ENCODE measurements around the gene STAM.

DNA sequence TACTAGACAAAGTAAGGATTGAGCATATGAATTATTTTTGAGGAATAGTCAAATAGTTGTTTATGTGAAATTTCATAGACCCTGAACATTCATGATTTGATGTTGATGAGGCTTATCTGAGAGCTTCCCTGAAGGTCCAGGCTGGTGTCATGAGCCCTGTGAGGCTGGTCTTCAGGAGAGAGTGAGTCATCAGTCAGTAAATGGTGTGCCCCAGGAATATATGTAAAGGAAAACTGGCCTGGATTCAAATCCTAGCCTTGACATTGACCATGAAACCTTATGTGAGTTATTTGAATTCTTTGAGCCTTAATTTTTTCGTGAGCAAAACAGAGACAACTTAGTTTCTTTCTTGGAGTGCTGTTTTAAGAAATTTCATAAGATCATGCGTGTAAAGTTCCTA, 114.2 kb downstream of the STAM start:
- TF ChIP-seq, protein P1, sequence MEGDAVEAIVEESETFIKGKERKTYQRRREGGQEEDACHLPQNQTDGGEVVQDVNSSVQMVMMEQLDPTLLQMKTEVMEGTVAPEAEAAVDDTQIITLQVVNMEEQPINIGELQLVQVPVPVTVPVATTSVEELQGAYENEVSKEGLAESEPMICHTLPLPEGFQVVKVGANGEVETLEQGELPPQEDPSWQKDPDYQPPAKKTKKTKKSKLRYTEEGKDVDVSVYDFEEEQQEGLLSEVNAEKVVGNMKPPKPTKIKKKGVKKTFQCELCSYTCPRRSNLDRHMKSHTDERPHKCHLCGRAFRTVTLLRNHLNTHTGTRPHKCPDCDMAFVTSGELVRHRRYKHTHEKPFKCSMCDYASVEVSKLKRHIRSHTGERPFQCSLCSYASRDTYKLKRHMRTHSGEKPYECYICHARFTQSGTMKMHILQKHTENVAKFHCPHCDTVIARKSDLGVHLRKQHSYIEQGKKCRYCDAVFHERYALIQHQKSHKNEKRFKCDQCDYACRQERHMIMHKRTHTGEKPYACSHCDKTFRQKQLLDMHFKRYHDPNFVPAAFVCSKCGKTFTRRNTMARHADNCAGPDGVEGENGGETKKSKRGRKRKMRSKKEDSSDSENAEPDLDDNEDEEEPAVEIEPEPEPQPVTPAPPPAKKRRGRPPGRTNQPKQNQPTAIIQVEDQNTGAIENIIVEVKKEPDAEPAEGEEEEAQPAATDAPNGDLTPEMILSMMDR (IDR thresholded peaks at IDR 0.05) = no peak
- no peak for TF ChIP-seq EP300 (IDR thresholded peaks at IDR 0.05)
- TF ChIP-seq POLR2A (IDR thresholded peaks at IDR 0.05; ENCODE audit: low read depth) = no peak

All from esophagus muscularis mucosa (tissue), 4 donors.